Measurements from ENCODE around the gene RUFY4.
"Not testable (repeated sequence)": the region's sequence is repeated elsewhere in the genome, so short reads cannot be mapped to it uniquely, and the experiment has no call there.

RUFY4 gene

DNA sequence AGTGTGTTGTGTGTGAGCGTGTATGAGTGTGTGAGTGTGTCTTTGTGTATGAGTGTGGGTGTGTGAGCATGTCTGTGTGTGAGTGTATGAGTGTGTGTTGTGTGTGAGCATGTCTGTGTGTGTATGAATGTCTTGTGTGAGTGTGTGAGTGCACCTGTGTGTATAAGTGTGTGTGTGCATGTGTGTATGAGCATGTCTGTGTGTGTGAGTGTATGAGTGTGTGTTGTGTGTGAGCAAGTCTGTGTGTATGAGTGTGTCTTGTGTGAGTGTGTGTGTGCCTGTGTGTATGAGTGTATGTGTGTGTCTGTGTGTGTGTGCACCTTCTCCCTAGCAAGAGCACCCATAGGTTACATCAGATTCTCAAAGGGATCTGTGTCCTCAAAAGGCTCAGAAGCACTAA, 37.8 kb upstream of the RUFY4 start:
- in situ Hi-C loops (cut with MboI; ENCODE audit: low sequenced_read_pairs) = no loop called here

DNA sequence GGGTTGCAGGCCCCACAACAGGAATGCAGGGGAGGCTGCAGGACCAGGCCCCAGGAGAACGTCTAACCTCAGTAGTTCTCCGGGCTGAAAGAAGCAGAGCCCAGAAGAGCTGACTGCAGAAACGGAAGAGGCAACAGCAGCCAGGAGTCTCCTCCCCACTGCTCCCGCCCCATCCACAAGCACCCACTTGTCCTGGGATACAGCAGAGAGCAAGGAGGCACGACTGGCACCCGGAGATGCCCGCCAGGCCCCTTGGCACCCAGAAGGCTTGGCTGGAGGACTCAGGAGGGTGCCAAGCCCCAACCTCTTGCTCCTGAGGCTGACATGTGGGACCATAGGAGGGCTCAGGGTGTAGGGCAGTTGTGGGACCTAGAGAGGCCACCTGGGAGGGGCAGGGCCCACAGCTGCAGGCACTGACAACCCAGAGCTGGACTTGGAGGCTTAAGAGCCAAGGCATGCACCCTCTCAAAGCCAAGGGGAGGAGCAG, 37.2 kb upstream of the RUFY4 start:
- in situ Hi-C loops (cut with MboI; ENCODE audit: low sequenced_read_pairs) = no loop called here

DNA sequence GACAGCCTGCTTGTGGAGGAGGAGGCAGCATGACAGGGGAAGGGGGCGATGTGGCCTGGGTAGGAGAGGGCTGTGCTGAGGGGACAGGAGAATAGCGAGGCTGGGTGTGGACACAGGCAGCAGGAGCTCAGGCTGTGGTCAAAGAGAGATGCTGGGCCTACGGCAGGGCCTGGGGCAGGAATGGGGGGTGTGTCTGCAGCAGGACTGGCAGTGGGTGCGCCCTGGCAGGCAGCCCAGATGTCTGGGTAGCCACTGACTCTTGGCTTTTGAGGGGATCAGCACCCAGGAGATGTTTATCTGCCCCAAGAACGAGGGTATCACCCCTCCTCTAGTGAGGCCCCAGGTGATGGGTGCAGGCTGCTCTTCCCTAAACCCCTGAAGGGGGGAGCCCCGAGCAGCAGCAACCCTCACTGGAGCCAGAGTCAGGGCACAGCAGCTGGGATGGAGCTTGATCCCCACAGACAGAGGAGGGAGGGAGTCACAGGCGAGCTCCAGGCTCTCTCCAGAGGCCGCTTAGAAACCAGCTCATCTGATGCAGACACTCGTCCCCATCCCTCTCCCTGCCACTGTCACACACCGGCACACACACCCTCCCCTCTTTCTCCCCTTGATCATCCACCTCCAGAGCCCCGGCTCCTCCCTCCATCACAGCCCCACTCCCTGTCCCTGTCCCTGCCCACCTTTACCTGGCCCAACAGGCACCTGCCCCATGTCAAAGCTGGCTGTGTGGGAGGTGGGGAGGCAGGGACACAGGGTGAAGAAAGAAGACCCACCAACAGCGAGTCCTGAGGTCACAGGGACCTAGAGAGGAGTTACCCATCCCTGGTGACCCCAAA, 36.5 kb upstream of the RUFY4 start:
- in situ Hi-C loops (cut with MboI; ENCODE audit: low sequenced_read_pairs) = no loop called here

DNA sequence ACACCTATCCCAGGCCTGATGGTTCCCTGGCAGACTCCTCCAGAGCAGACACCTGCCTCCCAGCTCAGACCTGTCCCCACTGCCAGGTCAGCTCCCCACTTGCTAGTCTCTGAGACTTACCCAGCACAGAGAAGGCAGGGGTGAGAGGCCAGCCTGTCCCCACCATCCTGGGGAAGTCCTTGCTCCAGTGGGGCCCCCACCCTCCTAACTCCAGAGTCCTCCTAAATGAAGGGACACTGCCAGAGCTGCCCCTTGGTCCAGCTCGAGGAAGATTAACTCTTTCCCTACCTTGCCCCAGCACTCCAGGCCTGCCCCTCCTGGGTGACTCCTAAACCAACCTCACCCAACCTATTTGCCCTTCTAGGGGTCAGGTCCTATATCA, 35.9 kb upstream of the RUFY4 start:
- in situ Hi-C loops (cut with MboI; ENCODE audit: low sequenced_read_pairs) = no loop called here

DNA sequence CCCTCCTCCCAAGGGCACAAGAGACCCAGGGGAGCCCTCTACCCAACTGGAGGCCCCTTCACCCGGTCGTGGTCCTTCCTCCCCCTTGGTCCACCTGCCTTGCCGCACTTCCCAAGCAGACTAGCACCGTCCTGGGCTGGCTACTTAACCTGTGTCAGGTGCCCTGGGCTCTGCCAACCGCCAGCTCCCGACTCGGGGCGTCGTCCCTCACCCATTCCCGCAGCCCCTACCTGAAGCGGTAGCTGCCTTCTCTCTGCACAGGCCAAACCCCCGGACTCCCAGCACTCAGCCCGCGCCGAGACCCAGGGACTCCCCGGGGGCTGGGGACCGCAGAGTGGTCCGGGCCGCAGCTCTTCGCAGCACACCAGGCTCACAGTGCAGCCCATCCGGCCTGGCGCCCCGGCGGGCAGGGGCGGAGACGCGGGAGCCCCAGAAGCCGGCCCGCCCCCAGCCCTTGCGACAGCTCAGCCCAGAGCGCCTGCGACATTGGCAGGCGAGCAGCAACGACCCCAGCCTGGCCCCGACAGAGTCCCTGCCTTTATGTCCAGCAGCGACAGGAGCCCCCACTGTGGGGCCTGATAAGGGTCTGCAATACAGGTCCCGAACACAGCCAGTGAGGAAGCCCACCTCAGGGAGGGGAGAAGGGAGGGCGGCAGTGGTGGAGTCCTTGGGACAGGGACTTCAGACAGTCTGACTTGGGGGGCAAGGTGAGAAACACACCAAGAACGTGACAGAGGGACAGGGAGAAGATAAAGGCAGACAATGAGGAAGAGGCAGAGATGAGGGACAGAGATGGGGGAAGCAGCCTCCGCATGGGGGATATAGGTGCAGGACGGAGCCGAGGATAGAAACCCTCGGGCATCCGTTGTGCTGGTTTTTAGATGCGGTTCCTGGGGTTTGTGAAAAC, 35.2 kb upstream of the RUFY4 start:
- in situ Hi-C loops (cut with MboI; ENCODE audit: low sequenced_read_pairs) = no loop called here

DNA sequence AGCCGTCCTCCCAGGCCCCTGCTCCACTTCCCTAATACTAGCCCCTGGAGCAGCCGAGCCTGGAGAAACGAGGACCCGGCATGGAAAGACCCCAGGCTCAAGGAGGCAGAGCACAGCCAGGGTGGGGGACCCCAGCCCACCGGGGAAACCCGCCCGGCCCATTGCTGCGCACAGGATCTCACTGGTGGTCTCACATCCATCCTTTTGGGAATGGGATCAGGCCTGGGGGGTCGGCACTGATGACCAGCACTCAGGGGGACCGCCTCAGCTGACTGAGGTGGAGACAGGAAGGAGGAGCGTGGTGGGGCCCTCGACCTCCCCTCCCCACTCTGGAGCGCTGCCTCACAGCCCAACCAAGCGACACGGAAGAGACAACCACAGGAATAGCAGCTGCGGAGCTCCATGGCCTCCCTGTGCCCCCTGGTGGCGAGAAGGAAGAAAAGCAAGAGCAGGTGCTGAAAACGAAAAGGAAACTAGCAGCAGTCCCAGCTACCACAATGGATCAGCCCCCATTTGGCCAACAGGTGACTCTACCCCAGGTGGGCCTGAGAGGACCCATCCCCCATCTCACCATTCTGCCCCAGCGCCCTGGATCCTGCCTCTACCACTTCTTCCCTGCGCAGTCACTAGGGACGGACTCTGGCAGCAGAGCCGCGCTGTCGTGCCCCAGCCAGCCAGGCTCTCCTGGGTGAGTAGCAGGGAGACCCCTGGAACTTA, 34.4 kb upstream of the RUFY4 start:
- in situ Hi-C loops (cut with MboI; ENCODE audit: low sequenced_read_pairs) = not testable (repeated sequence)

DNA sequence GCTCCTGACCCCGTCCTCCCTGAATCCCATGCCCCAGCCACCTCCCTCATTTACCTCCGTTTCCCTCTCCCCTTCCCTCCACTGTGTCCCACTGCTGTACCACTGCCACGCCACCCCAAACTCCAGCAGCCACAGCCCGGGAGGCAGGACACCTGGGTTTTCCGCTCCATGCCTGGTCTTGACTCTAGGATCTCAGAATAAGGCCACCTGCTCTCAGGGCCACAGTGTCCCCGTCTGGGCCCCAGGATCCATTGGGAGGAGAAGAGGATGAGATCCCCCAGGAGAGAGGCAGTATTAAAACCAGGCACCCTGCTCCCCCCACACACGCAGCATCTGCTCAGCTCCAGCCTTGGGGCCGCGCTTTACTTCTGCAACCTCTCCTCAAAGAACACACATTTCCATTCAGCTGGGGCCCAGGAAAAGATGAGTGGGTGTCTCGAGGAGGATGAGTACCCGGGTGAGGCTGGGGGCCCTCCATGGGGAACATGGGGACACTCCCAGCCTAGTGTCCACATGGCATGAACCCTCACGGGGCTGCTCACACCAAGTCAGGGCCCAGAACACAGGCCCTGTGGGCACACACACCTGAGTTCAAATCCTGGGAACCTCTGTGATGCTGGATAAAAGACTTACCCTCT, 33.5 kb upstream of the RUFY4 start:
- in situ Hi-C loops (cut with MboI; ENCODE audit: low sequenced_read_pairs) = no loop called here

DNA sequence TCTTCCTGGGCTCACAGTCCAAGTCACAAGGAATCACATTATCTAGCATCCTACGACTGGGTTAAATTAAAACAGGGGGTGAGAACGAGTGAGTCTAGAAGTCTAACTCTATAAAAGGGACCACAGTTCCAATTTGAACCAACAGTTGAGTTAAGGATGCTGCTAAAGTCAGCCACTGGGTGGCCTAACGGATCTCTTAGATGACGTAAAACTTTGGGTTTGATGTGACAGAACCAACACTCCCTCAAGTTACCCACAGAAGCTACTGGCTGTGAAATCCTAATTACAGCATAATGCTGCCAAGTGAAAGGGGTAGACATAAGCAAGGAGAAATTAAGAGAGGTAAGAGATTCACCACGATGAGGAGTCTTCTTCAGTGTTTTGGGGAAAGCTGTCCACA, 32.7 kb upstream of the RUFY4 start:
- in situ Hi-C loops (cut with MboI; ENCODE audit: low sequenced_read_pairs) = no loop called here

DNA sequence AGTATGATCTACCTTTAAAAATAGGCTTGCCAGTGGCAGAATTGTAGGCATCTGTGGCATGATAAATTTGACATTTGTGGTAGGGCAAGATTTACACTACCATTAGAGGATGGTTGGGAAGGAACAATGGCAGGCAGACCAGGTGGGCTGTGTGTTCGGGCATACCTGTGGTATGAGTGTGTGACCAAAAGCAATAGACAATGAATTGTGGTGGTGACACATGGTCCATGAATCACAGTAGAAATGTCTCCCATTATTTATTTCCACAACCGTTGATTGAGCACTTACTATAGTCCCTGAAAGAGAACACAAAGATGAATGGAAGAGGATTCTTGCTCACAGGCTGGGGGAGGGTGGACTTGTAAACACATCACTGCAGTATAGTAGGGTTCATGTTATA, 29.9 kb upstream of the RUFY4 start:
- in situ Hi-C loops (cut with MboI; ENCODE audit: low sequenced_read_pairs) = no loop called here

DNA sequence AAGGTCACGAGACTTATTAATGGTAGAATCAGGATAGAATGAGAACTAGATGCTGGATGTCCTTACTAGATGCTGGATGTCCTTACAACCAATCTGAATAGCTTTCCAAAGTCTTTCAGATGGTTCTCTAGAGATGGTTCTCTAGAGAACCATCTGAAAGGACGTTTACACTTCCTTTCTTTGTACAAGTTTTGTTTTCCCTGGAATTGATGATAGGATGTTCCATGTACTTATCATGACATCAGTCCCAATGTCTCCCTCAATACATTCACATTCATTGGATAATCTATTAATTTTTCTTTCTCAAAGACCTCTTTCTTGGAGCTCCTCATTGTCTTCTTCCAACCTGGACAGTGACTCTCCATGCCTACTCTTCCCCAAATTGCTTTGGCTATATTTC, 28.2 kb upstream of the RUFY4 start:
- in situ Hi-C loops (cut with MboI; ENCODE audit: low sequenced_read_pairs) = no loop called here

DNA sequence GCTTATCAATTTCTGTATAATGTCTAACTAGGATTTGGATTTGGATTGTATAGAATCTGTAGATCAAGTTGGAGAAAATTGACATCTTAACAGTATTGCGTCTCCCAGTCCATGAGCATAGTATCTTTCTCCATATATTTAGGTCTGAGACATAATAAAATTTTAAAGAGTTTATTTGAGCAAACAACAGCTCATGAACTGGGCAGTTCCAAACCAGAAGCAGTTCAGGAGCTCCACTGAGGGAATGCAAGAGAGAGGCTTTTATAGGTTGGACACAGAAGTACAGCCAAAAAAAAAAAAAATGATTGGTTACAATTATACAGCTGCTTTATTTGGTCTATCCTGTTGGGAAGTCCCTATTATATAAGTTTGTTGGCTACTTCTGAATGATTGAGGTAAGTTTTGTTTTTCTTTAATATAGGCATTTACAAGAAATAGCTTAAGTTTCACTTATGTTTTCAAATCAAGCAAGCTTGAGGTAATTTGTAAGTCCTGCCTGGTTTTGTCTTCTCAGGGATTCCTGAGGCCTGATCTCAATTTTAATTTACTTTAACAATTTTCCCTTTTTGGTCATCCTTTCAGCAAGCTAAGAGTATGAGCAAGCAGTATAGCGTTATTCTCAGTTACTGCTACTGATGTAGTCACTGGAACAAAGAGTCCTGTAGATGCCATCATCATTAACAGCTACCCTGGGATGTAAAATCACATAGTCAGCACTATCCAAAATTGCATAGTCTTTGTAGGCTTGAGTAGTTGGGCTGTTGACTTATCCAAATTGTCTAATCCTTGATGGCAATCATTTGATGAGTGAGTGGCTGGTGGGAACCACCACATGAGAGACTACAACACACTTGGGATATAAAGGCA, 27.5 kb upstream of the RUFY4 start:
- in situ Hi-C loops (cut with MboI; ENCODE audit: low sequenced_read_pairs) = no loop called here

DNA sequence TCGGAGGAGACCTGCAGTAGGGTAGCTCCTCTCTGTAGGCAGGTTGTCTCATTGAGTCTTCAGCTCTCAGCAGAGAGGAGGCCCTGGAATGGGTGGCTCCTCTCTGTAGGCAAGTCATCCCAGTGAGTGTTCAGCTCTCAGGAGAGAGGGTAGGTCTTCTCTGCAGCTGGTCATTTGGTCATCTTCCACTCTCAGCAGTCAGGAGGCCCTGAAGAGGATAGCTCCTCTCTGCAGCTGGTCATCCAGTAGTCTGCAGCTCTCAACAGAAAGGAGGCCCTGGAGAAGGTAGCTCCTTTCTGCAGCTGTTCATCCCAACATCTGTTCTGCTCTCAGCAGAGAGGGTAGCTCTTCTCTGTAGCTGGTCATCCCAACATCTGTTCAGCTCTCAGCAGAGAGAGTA, 26.0 kb upstream of the RUFY4 start:
- in situ Hi-C loops (cut with MboI; ENCODE audit: low sequenced_read_pairs) = no loop called here

DNA sequence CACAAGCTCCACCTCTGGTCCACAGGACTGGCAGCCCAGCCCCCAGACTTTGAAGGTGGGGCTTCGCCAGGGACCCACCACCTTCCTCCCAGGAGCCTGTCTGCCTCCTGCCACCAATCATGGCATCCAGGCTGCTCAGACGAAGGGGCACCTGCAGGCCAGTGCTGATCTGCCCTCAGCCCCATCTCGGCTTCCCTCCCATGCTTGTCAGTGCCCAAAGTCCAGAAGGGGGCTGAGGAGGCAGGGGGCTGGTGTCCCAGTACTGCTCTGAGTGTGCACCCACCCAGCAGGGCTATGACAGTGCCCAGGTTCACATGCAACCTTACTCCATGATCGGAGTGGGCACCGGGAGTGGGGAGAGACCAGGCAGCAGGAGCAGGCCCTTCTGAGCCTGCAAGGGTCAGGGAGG, 25.3 kb upstream of the RUFY4 start:
- in situ Hi-C loops (cut with MboI; ENCODE audit: low sequenced_read_pairs) = no loop called here

DNA sequence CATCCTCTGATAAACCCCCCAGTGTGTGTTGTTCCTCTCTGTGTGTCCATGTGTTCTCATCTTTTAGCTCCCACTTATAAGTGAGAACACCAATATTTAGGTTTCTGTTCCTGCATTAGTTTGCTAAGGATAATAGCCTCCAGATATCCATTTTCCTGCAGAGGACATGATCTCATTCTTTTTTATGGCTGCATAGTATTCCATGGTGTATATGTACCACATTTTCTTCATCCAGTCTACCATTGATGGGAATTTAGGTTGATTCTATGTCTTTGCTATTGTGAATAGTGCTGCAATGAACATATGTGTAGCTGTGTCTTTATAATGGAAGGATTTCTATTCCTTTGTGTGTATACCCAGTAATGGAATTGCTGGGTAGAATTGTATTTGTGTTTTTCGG, 24.5 kb upstream of the RUFY4 start:
- in situ Hi-C loops (cut with MboI; ENCODE audit: low sequenced_read_pairs) = not testable (repeated sequence)

DNA sequence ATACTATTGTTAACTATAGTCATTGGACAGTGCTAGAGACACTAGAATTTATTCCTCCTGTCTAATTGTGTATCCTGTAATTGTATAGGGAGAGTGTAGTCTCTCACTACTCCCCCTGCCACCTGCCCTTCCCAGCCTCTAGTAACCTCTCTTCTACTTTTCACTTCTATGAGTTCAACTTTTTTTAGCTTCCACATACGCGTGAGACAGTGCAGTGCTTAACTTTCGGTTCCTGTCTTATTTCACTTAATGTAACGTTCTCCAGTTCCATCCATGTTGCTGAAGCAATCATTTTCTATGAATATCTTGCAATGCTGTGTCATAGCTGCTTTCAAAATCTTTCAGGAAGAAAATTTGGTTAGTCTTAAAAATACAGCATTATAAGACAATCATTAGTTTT, 22.8 kb upstream of the RUFY4 start:
- in situ Hi-C loops (cut with MboI; ENCODE audit: low sequenced_read_pairs) = no loop called here

DNA sequence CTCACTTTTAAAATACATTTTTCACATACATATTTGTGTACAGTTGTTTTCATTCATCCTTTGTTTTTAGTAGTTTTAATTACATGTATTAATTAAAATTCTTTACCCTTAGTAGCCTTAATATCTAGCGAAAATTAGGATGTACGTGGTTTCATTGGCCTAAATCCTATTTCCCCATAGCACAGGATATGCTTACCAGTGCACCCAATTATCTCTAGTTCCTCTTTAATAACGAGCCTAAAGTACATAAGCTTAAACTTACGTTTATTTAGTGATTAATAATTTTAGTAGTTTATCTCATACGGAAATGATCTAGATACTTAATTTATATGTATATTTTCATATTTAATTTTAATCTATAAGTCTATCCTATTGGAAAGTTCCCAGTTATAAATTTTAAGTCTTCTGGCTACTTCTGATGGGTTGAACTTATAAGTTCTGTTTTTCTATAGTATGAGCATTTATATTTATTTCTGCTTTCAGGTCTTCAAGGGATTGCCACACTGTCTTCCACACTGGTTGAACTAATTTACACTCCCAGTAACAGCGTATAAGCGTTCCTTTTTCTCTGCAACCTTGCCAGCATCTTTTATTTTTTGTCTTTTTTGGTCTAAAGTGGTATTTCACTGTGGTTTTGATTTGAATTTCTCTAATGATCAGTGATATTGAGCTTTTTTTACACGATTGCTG, 21.4 kb upstream of the RUFY4 start:
- in situ Hi-C loops (cut with MboI; ENCODE audit: low sequenced_read_pairs) = no loop called here

DNA sequence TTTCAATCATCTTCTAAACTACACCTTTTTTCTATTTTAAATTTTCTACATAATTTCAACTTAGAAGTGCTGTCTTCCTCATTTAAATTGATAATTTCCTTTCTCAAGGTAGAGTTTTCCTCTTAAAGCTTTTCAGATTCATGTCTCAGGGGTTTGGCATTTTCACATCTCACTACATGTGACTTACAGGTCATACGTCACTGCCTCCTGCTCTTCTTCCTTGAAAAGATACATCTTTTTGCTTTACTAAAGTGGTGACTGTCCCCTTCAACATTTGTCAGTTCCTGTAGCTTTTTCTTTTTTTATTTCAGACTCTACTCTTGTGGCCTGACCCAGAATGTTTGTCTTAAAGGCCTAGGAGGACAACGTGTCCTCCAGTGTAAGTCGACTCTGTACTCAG, 17.1 kb upstream of the RUFY4 start:
- in situ Hi-C loops (cut with MboI; ENCODE audit: low sequenced_read_pairs) = no loop called here

DNA sequence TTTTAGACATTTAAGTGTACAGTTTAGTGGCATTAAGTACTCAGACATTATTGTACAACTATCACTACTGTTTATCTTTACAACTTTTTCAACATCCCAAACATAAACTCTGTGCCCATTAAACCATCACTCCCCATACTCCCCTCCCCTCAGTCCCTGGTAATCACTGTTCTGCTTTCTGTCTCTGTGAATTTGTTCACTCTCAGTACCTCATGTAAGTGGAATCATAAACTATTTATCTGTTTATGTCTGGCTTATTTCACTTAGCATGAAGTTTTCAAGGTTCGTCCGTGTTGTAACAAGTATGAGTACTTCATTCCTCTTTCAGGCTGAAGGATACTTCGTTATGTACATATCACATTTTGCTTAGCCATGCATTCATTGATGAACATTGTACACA, 9.8 kb upstream of the RUFY4 start:
- in situ Hi-C loops (cut with MboI; ENCODE audit: low sequenced_read_pairs) = no loop called here

DNA sequence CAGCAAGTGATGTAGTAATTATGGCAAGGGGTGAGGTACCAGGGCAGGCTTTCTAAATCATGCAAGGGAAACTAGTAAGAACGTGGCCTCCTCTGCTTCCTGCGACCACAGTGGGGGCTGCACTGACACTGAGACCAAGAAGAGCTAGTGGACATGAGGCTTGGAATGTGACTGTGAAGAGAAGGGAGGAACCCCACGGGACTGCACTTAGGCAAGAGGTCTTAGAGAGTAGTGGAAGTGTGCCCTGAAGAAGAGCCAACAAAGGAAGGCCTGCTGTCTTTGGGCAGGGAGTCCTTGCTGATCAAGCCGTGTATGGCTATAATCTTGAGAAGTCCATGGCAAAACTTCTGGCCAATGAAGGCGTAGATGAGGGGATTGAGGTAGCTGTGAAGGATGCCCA, 8.9 kb upstream of the RUFY4 start:
- in situ Hi-C loops (cut with MboI; ENCODE audit: low sequenced_read_pairs) = no loop called here
